NB4 (cell line): Measurements from ENCODE around the gene KRT17.

ENCODE experiments used
- CTCF ChIP-seq: IDR thresholded peaks from one replicate; pipeline ENCODE4 v1.5.1; 2012; ENCODE audit warnings: low read depth, low read length
- POLR2A ChIP-seq: IDR thresholded peaks from 2 replicates; pipeline ENCODE4 v1.6.1; 2011; ENCODE audit warnings: mild to moderate bottlenecking; ENCODE audit not compliant: insufficient read length; ENCODE audit errors: extremely low read depth

DNA sequence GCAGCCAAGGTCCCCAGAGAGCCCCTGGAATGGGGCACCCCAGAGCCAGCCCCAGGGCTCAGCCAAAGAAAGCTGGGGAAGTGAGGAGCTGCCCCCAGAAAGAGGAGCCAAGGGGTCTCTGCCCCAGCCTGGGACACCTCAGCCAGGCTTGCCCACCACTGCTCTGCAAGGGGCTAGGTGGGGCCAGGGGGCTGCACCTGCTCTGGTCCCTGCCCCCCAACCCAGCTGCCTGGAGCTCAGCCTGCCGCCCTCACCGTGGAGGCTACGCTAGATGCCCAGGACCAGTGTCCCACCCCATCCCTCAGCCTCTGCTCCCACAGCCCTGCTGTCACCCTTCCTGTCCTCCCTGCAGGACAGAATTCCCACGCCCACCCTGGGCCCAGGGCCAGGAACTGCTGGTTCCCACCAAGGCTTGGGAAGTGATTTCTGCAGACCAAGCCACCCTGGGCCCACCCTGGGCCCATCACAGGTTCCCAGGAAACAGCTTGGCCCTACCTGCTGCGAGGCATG is 28.1 kb upstream of the KRT17 start:
- TF ChIP-seq POLR2A: no peak
- TF ChIP-seq CTCF: no peak
